WERI-Rb-1 (cell line): ENCODE results near the gene PRADC1.
"Not testable (repeated sequence)": the region's sequence is repeated elsewhere in the genome, so short reads cannot be mapped to it uniquely, and the experiment has no call there.

Experiments used
- DNase-seq: peaks from one replicate; pipeline ENCODE4 v3.0.0-alpha.2; 2020
- H3K27ac ChIP-seq: fragments of 250-450 bp; sonication (Bioruptor Pico); 2 replicates; pipeline ENCODE4 v1.5.1; 2020; ENCODE audit warnings: mild to moderate bottlenecking, moderate library complexity
- H3K27me3 ChIP-seq: fragments of 250-450 bp; sonication (Bioruptor Pico); 2 replicates; pipeline ENCODE4 v1.5.1; 2021; ENCODE audit warnings: mild to moderate bottlenecking, low read depth, moderate library complexity; ENCODE audit not compliant: insufficient read depth, severe bottlenecking
- H3K36me3 ChIP-seq: fragments of 250-450 bp; sonication (Bioruptor Pico); 2 replicates; pipeline ENCODE4 v1.5.1; 2020; ENCODE audit warnings: mild to moderate bottlenecking, moderate library complexity
- H3K4me3 ChIP-seq: 2 replicates; pipeline ENCODE4 v1.5.1; 2011; ENCODE audit warnings: low read depth, mild to moderate bottlenecking, control low read depth, low read length
- H3K9me3 ChIP-seq: fragments of 250-450 bp; sonication (Bioruptor Pico); 2 replicates; pipeline ENCODE4 v1.5.1; 2021; ENCODE audit warnings: mild to moderate bottlenecking, moderate library complexity; ENCODE audit not compliant: severe bottlenecking
- CTCF ChIP-seq: IDR thresholded peaks from 2 replicates; pipeline ENCODE4 v1.5.1; 2011; ENCODE audit warnings: low read depth, mild to moderate bottlenecking, control low read depth, inconsistent platforms, low read length

Gene PRADC1

GRCh38 chr2:73202156-73203054 is 30.6 kb downstream of the PRADC1 start, which contains the start of gene NOTO:
TSS of gene NOTO (plus strand) at chr2:73202574. CDS start at chr2:73202667, 93 bp downstream.
- no peak for DNase-seq
- Histone ChIP-seq H3K36me3 (no peaks in the 10 kb centered on the region), H3K4me3 (no peak within 1 kb of the TSS), H3K9me3 (no peaks in the 10 kb centered on the region), H3K27me3 (no peaks in the 10 kb centered on the region), H3K27ac (no peak within 1 kb of the TSS)
- no peak for TF ChIP-seq CTCF

GRCh38 chr2:73200281-73200680 is 32.8 kb downstream of the PRADC1 start:
- H3K4me3 ChIP-seq, H3K27ac ChIP-seq, H3K36me3 ChIP-seq, H3K27me3 ChIP-seq, H3K9me3 ChIP-seq, DNase-seq: not testable (repeated sequence)

GRCh38 chr2:73197579-73197978 is 35.5 kb downstream of the PRADC1 start:
- Histone ChIP-seq H3K36me3 (no peaks in the 10 kb centered on the region), H3K9me3 (no peaks in the 10 kb centered on the region), H3K4me3 (no peak overlapping the region), H3K27ac (no peak overlapping the region), H3K27me3 (no peaks in the 10 kb centered on the region)
- no peak for DNase-seq
- TF ChIP-seq CTCF = no peak

GRCh38 chr2:73187549-73187948 is 45.5 kb downstream of the PRADC1 start:
- no peak for TF ChIP-seq CTCF
- Histone ChIP-seq H3K27ac (no peak overlapping the region), H3K27me3 (no peaks in the 10 kb centered on the region), H3K9me3 (peaks cover 8% of the 10 kb centered on the region), H3K4me3 (no peak overlapping the region), H3K36me3 (no peaks in the 10 kb centered on the region)
- DNase-seq = no peak

GRCh38 chr2:73185965-73186364 is 47.1 kb downstream of the PRADC1 start:
- DNase-seq = no peak
- Histone ChIP-seq H3K36me3 (no peaks in the 10 kb centered on the region), H3K27me3 (no peaks in the 10 kb centered on the region), H3K9me3 (peaks cover 8% of the 10 kb centered on the region), H3K27ac (no peak overlapping the region), H3K4me3 (no peak overlapping the region)
- no peak for TF ChIP-seq CTCF
